HG03460 (cell line): Measurements from ENCODE around the gene COX19.
A peak's percentile ranks its signal among the peaks of the same experiment; 100 is the strongest.

Experiments used
- ATAC-seq: cut with Tn5 transposase; IDR thresholded peaks from one replicate; pipeline ENCODE4 v1.9.1; 2021; ENCODE audit not compliant: unreplicated experiment

COX19 gene

GRCh38 chr7:974820-975681, at the start of gene COX19:
TSS of gene COX19 (minus strand) at chr7:975549. CDS start at chr7:975509, 40 bp downstream.
- ATAC-seq = peak; percentile 66

DNA sequence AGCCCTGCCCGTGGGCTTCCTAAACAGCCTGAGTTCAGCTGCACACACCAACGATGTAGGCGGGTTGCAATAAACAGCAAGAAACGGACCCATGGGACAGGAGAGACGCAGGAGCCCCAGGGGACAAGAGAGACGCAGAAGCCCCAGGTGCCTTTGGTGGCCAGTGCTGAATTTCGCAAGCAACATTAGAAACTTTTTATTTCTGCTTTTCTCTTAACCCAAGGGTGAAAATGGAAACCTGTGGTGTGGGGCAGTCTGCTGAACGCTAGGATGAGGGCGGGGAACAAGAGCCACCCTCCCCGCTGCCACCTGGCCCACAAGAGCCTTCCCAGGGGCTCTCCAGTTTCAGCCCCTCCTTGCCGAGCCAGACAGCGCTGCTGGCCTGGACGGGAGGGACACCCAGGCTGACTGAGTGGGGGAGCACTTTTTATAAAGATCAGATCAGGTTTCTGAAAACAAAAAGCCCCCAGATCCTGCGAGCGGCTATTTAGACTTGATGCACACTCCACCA, 49.0 kb upstream of the COX19 start:
- peak; percentile 55 for ATAC-seq

DNA sequence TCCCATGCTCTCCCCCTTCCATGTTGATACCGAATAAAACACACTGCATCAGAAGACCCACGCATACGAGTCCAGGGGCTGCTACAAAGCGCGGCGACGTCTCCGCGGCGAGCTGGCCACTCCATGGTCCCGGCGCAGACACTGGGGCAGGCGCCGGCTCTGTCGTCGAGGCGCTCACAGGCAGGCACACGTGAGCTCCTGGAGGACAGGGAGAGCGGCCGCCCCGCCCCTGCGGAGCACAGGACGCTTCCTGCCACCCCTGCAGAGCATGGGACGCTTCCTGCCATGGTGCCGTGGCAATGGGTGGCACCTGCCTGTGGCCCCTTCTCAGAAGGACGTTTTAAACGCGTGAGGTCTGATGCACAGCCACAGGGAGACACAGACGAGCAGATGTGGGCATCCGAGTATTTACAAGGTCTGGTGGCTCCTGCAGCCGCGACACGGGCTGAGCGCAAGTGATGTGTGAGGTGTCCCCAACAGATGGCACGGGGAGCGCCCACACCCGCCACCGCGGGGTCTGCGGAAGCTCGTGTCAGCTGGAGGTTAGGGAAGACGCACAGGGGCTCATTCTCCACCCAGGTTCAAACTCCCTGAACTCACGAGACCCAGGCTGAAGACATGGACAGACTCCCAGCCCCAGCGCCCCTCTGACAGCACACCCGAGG, 47.6 kb upstream of the COX19 start:
- ATAC-seq = no peak

DNA sequence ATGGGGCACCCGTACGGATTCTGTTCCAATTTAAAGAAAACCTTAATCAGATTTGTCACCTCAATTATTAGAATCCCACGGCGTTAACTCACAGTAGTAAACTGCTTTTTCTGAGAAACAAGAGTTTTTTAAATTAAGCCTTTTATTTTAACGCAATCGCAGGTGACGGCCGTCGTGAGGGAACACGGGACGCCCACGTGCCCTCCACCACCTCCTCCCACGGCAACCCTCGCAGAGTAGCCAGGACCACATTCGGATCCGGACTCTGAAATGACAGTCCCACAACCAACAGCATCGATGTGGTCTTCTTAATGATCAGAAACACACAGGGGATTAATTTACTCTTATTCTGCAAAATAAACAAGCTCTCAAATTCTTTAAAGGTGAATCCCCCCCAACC, 47.0 kb upstream of the COX19 start:
- no peak for ATAC-seq

- no peak for ATAC-seq
Measured at GRCh38 chr7:1021931-1022330, 46.6 kb upstream of the COX19 start.

- no peak for ATAC-seq
Measured at GRCh38 chr7:1021366-1021765, 46.0 kb upstream of the COX19 start.

GRCh38 chr7:1020849-1021251, 45.5 kb upstream of the COX19 start:
- no peak for ATAC-seq

GRCh38 chr7:1019789-1020610, 44.7 kb upstream of the COX19 start:
- no peak for ATAC-seq

DNA sequence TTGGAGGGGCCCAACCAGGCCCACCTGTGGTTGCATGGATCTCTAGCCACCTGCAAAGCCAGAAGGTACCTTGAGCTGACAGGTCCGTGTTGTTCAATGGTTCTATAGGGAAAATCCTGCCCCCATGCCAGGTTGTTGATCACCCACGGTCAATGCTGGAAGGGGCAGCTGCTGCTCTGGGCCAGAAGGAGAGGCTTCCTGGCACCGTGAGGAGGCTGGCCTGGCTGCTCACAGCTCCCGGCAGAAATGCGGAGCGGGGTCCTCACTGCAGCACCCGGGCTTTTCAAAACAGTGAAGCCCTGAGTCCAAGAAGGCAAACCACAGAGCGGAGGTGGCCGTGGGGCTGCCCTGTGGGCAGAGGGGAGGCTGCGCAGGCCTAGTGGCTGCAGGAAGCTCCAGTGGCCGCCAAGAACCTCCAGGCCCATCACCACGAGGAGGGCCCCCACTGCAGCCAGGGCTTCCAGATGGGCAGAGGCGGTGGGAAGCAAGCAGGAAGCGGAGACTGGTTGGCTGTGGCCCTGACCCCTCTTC, 44.0 kb upstream of the COX19 start:
- no peak for ATAC-seq

GRCh38 chr7:1018334-1018695, 43.0 kb upstream of the COX19 start:
- no peak for ATAC-seq

DNA sequence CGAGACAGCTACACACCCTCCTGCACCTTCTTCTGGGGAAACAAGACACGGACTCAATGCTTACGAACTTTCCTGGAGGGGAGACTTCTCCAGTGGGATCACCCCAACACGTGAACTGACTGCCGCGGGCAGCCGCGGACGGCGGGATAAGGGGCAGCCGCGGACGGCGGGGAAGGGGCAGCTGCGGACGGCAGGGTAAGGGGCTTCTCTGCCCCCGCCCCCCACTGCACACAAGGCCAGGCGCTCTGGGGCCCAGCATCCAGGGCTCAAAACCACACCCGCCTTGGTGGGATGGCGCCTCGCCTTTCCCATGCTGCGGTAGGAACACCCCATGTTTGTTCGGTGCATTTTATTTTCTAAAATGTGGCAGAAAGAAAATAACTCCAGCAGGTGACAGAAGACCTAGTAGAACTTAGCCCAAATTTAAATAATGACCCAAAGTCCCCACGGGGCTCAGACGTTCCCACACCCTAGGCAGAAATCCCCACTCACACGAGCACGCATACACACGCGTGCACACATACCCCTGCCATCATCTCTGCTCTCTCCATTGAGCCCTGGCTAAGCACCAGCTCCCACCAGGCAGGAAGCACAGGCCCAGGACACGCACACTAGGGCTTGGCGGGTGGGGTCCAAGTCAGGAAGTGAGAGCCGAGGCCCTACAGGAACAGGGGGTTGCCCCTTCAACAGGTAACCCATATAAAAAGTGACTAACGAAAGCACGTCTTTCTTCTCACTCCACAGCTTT, 42.4 kb upstream of the COX19 start:
- no peak for ATAC-seq

DNA sequence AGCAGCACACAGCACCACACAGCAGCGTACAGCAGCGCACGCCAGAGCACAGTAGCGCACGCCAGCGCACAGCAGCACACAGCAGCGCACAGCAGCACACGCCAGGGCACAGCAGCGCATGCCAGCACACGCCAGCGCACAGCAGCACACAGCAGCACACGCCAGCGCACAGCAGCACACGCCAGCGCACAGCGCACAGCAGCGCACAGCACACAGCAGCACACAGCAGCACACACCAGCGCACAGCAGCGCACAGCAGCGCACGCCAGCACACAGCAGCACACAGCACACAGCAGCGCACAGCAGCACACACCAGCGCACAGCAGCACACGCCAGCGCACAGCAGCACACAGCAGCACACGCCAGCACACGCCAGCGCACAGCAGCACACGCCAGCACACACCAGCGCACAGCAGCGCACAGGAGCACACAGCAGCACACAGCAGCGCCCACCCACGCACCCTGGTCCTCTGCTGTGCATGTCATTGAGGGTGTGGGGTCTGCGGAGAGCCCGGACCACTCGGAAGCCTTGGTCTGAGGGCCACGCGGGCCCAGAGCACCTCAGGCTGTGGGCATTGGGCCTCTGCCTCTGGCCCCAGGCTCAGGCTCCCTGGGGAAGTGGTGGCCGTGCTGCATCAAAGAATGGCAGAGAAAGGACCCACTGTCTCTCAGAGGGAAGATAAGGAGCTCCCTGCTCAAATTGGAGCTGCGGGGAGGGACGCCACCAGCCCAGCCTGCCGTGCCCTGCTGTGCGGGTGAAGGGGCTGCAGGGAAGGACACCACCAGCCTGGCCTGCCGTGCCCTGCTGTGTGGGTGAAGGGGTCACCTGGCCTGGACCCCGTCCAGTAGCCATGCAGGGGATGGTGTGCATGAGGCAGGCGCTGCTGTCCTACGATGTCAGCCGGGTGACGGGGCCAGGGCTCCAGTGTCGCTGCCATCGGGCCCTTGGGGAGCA, 41.5 kb upstream of the COX19 start:
- no peak for ATAC-seq

DNA sequence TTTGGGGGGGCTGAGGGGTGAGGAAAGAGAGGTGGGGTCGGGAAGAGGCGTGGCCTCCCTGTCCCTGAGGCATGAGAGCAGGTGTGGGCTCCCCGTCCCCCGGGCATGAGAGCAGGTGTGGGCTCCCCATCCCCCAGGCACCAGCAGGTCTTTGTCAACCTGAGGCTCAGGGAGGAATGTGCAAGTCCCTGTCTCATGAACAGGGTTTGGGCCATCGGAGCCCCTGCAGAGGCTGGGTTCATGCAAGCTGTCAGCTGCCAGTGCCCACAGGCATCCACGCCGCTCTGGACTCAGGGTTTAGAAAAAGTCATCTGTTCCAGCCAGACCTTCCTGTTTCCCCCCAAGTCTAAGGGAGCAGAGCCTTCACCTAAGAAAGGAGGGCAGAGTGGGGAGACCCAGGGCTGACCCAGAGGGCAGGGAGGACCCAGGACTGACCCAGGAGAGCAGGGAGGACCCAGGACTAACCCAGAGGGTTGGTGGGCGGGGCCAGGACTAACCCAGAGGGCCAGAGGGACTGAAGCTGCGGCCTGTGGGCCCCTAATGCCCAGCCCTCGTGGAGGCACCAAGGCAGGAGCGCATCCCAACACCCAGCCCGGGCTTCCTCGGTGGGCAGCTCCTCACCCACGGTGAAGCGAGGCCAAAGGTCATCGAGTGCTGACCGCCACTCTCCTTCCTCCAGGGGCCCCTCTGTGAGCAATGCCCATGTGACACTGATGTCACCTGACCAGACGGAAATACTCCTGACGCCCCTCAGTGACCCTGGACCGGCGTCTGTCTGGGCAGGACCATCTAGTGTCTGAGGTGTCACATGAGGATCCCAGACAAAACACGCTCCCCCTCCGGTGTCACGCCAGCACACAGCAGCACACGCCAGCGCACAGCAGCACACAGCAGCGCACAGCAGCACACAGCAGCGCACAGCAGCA, 40.1 kb upstream of the COX19 start:
- ATAC-seq = no peak

- no peak for ATAC-seq
Measured at GRCh38 chr7:1014681-1015080, 39.3 kb upstream of the COX19 start.

DNA sequence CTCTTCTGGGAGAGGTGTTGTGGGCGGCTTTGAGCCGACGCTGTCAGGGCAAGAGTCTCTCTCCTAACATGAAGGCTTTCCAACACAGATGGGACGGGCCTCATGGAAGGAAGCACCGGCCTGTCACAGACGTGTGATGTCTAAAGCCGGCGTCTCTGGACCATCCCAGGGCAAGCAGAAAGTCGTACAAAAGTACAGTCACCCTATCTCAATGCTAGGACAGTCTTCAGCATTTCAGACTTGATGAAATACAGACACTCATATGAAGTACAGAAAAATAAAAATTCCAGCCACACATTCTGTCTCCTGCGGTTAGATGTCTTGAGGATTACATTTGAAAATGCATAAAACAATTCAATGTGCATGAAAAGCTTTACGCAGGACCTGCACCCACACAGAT, 38.2 kb upstream of the COX19 start:
- ATAC-seq = no peak

- ATAC-seq = no peak
Measured at GRCh38 chr7:1012716-1013095, 37.4 kb upstream of the COX19 start.

DNA sequence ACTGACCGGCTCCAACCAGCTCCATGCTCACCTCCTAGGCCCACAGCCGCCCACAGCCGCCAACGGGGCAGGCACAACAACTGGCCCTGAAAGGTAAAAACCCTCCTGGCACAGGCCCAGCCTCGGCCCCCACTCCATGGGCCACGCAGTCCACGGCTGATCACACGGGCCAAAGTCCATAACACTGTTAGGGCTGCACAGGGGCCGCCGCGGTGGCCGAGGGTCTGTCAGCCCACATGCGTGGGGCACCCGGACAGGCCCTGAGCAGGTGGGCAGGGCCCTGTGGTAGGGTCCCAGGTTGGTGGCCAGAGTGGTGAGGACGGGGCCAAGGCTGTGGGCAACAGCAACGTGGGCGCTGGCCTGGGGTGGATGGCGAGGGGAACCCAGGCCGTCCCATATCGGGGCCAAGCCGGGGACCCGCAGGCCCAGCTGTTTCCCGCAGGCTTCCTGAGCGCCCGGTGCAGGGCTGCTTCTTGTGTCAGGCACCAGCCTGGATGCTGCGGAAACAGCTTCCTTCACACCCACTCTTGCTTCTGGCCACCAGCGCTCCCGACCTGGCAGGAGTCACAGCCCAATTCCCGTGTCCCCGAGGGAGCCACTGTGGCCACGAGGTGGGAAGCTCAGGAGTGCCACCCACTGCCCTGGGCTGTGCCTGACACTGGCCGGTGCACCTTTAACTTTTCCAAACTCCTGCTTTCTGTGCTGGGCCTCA, 36.8 kb upstream of the COX19 start:
- ATAC-seq = no peak
